Stimulated activated CD8-positive, alpha-beta memory T cell treated with anti-CD3 and anti-CD28 coated beads, Interleukin-7, amount 100 ng/mL, for 4 hours (primary cell): ENCODE results near the gene DENND6B.
A peak's percentile ranks its signal among the peaks of the same experiment; 100 is the strongest.
"Not testable (repeated sequence)": the region's sequence is repeated elsewhere in the genome, so short reads cannot be mapped to it uniquely, and the experiment has no call there.

ENCODE experiments used
- DNase-seq, 2 donors: peaks; one replicate each; pipeline ENCODE4 v3.0.0-alpha.2; 2020; ENCODE audit warnings: low read depth in 2 of 2

The DENND6B gene

GRCh38 chr22:50326956-50327710 is at the start of gene DENND6B:
TSS of gene DENND6B (minus strand) at chr22:50327012. CDS start at chr22:50326988, 24 bp downstream.
- DNase-seq: peak; percentile 15 to 66

- no peak for DNase-seq
Measured at GRCh38 chr22:50376085-50376651, 49.4 kb upstream of the DENND6B start.

- DNase-seq: no peak
Measured at GRCh38 chr22:50371101-50371648, 44.4 kb upstream of the DENND6B start.

- DNase-seq: no peak
Measured at GRCh38 chr22:50367778-50368500, 41.1 kb upstream of the DENND6B start.

GRCh38 chr22:50363803-50364194 is 37.0 kb upstream of the DENND6B start:
- DNase-seq: not testable (repeated sequence)

- DNase-seq: no peak
Measured at GRCh38 chr22:50363166-50363802, 36.5 kb upstream of the DENND6B start.

- DNase-seq: no peak
Measured at GRCh38 chr22:50361688-50362087, 34.9 kb upstream of the DENND6B start.

GRCh38 chr22:50361222-50361621 is 34.4 kb upstream of the DENND6B start:
- no peak for DNase-seq

GRCh38 chr22:50360578-50360977 is 33.8 kb upstream of the DENND6B start:
- DNase-seq: no peak

- no peak for DNase-seq
Measured at GRCh38 chr22:50357756-50358155, 30.9 kb upstream of the DENND6B start.

- DNase-seq: no peak
Measured at GRCh38 chr22:50357222-50357621, 30.4 kb upstream of the DENND6B start.

- DNase-seq: no peak
Measured at GRCh38 chr22:50356186-50356585, 29.4 kb upstream of the DENND6B start.

GRCh38 chr22:50348058-50348457 is 21.2 kb upstream of the DENND6B start:
- DNase-seq: no peak

GRCh38 chr22:50347157-50347556 is 20.3 kb upstream of the DENND6B start:
- DNase-seq: no peak

GRCh38 chr22:50346470-50346869 is 19.7 kb upstream of the DENND6B start:
- DNase-seq: no peak

GRCh38 chr22:50343541-50343935 is 16.7 kb upstream of the DENND6B start:
- no peak for DNase-seq

GRCh38 chr22:50342651-50343540 is 16.1 kb upstream of the DENND6B start, which contains the start of gene PPP6R2:
TSS of gene PPP6R2 (plus strand) at chr22:50343327. CDS start at chr22:50393909, 50,582 bp downstream.
- DNase-seq: peak; percentile 77 to 87

- DNase-seq: peak; percentile 76 to 77
Measured at GRCh38 chr22:50341977-50342650, 15.3 kb upstream of the DENND6B start.

GRCh38 chr22:50339945-50340879 is 13.4 kb upstream of the DENND6B start:
- no peak for DNase-seq
